Measurements from ENCODE around the gene AKT2. TPM values are rescaled to one million over a fixed set of nuclear protein-coding genes. Genes with fewer than 3 reads are reported as not detected.

The AKT2 gene
- total and polyA plus RNA-seq, 7 donors, result 28.0 to 107 (median 74.4) TPM

- H3K27me3 ChIP-seq, result no peaks in the 10 kb centered on the region
- intact Hi-C loops (cut with DNase I), result no loop called here
- WGBS, 2 donors, result 22 to 63% methylated on average over 8 of the region's 8 CpGs
- TF ChIP-seq POLR2A (IDR thresholded peaks at IDR 0.05), result no peak
- no peak for TF ChIP-seq EP300 (IDR thresholded peaks at IDR 0.05)
- TF ChIP-seq CTCF (IDR thresholded peaks at IDR 0.05), result no peak
- DNase-seq, result no peak
- no peak overlapping the region for H3K4me3 ChIP-seq
- H3K4me1 ChIP-seq, result peaks cover 0 to 5% (median 0%) of the 10 kb centered on the region in 4 donors
- no peak overlapping the region for H3K27ac ChIP-seq
- peaks cover 23 to 73% (median 36%) of the 10 kb centered on the region in 4 donors for H3K36me3 ChIP-seq
- no peaks in the 10 kb centered on the region for H3K9me3 ChIP-seq
Measured at GRCh38 chr19:40253611-40254092, 31.5 kb downstream of the AKT2 start.

DNA sequence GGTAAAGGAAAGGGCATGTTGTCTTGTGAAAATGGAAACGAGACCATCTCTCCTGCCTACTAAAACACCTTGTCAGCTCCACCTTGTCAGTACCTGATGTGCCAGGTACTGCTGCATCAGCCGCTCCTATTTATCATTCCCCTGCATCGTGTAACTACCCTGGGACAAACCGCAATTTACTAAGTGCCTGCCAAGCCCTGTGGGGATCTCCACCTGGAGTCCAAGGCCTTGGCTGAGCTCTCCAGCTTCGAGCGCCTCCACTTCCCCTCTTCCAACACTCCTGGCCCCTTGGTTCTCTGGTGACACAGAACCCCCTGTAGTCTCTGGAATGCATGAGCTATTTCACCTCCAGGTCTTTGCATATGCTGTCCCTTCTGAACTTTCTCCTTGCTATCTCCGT, 32.8 kb downstream of the AKT2 start:
- H3K36me3 ChIP-seq, result peaks cover 23 to 77% (median 36%) of the 10 kb centered on the region in 4 donors

DNA sequence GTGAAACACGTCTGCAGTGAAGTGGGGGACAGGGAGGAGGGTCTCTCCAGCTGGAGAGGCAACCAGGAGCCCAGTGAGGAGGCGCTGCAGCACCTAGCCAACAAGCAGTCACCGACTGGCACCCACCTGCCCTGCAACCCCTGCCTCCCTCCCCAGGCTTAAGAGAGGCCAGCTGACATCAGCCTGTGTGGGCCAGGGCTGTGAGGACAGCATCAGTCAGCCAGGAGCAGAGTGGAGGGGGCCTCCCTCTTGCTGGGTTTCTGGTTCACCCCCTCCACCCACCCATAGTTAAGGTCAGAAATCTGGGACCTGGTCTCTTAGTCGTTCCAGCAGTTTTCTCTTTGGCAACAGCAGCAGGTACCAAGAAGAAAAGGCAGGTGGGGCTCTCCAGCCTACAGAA, 33.2 kb downstream of the AKT2 start:
- Histone ChIP-seq H3K9me3 (no peaks in the 10 kb centered on the region), H3K4me3 (no peak overlapping the region), H3K4me1 (peaks cover 0 to 6% (median 3%) of the 10 kb centered on the region in 4 donors), H3K36me3 (peaks cover 23 to 76% (median 35%) of the 10 kb centered on the region in 4 donors), H3K27ac (no peak overlapping the region), H3K27me3 (no peaks in the 10 kb centered on the region)
- TF ChIP-seq CTCF (IDR thresholded peaks at IDR 0.05) (no peak), POLR2AphosphoS5 (IDR thresholded peaks at IDR 0.05) (no peak), POLR2A (IDR thresholded peaks at IDR 0.05) (no peak), EP300 (IDR thresholded peaks at IDR 0.05) (no peak)
- DNase-seq, result no peak
- WGBS, 2 donors, result 82 to 88% methylated on average over 4 of the region's 4 CpGs
- intact Hi-C loops (cut with DNase I), result no loop called here

More for the DNA sequence above, 32.8 kb downstream of the AKT2 start:
- TF ChIP-seq POLR2AphosphoS5 (IDR thresholded peaks at IDR 0.05), result no peak
- TF ChIP-seq POLR2A (IDR thresholded peaks at IDR 0.05), result no peak
- TF ChIP-seq EP300 (IDR thresholded peaks at IDR 0.05), result no peak
- TF ChIP-seq CTCF (IDR thresholded peaks at IDR 0.05), result no peak
- no peak overlapping the region for H3K27ac ChIP-seq
- DNase-seq, result no peak
- intact Hi-C loops (cut with DNase I), result no loop called here
- H3K9me3 ChIP-seq, result no peaks in the 10 kb centered on the region
- WGBS, 2 donors, result 87 to 90% methylated on average over 7 of the region's 7 CpGs
- no peak overlapping the region for H3K4me3 ChIP-seq
- no peaks in the 10 kb centered on the region for H3K27me3 ChIP-seq
- peaks cover 0 to 6% (median 3%) of the 10 kb centered on the region in 4 donors for H3K4me1 ChIP-seq

GRCh38 chr19:40251244-40251643, 33.9 kb downstream of the AKT2 start:
- H3K9me3 ChIP-seq, result no peaks in the 10 kb centered on the region
- no peak for DNase-seq
- peaks cover 17 to 69% (median 27%) of the 10 kb centered on the region in 4 donors for H3K36me3 ChIP-seq
- H3K27ac ChIP-seq, result no peak overlapping the region
- no peak for TF ChIP-seq POLR2A (IDR thresholded peaks at IDR 0.05)
- TF ChIP-seq EP300 (IDR thresholded peaks at IDR 0.05), result no peak
- TF ChIP-seq CTCF (IDR thresholded peaks at IDR 0.05), result no peak
- TF ChIP-seq POLR2AphosphoS5 (IDR thresholded peaks at IDR 0.05), result no peak
- intact Hi-C loops (cut with DNase I), result no loop called here
- no peak overlapping the region for H3K4me3 ChIP-seq
- no peaks in the 10 kb centered on the region for H3K27me3 ChIP-seq
- peaks cover 0 to 11% (median 3%) of the 10 kb centered on the region in 4 donors for H3K4me1 ChIP-seq

- WGBS, 2 donors, result 92% methylated on average over 11 of the region's 11 CpGs
- intact Hi-C loops (cut with DNase I), result no loop called here
- Histone ChIP-seq H3K4me3 (no peak overlapping the region), H3K27ac (no peak overlapping the region), H3K27me3 (no peaks in the 10 kb centered on the region), H3K36me3 (peaks cover 4 to 54% (median 13%) of the 10 kb centered on the region in 4 donors), H3K9me3 (no peaks in the 10 kb centered on the region), H3K4me1 (peaks cover 0 to 21% (median 12%) of the 10 kb centered on the region in 4 donors)
- no peak for TF ChIP-seq EP300 (IDR thresholded peaks at IDR 0.05)
- TF ChIP-seq POLR2AphosphoS5 (IDR thresholded peaks at IDR 0.05), result no peak
- TF ChIP-seq CTCF (IDR thresholded peaks at IDR 0.05), result no peak
- TF ChIP-seq POLR2A (IDR thresholded peaks at IDR 0.05), result no peak
- DNase-seq, result no peak
Measured at GRCh38 chr19:40249781-40250180, 35.4 kb downstream of the AKT2 start.
